Measurements from ENCODE around the gene GPBP1.
"Not testable (repeated sequence)": the region's sequence is repeated elsewhere in the genome, so short reads cannot be mapped to it uniquely, and the experiment has no call there.

The GPBP1 gene

DNA sequence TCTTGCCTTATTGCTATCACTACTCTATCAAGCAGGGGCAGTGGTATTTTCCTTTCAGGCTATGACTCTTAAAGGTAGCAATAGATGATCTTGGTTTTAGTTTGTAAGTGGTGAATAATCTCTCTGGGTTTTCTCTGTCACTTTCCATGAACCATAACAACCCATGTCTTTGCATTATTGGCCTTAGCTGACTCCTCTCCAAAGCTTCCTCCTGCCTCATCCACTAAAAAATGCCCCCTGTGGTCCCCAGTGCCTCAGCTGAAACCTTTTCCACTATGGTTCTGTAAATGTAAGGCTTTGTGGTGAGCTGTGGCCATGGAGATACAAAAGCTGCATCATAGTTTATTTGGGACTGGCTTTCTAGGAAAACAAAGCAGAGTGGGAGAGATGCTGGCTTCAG, 128.8 kb downstream of the GPBP1 start:
- no peaks in the 10 kb centered on the region for H3K4me1 ChIP-seq (ENCODE audit: control insufficient read depth, insufficient read depth, low read length)
- H3K27ac ChIP-seq (ENCODE audit: low read length): no peak overlapping the region
- H3K9me3 ChIP-seq (ENCODE audit: control insufficient read depth, insufficient read depth, low read length): no peaks in the 10 kb centered on the region

GRCh38 chr5:57303985-57304384, 130.1 kb downstream of the GPBP1 start:
- H3K4me3 ChIP-seq (ENCODE audit: low read length): no peak overlapping the region
- H3K4me1 ChIP-seq (ENCODE audit: control insufficient read depth, insufficient read depth, low read length): no peaks in the 10 kb centered on the region
- H3K27me3 ChIP-seq (ENCODE audit: control insufficient read depth, insufficient read depth, low read length): no peaks in the 10 kb centered on the region
- H3K9me3 ChIP-seq (ENCODE audit: control insufficient read depth, insufficient read depth, low read length): no peaks in the 10 kb centered on the region
- no peaks in the 10 kb centered on the region for H3K36me3 ChIP-seq (ENCODE audit: control insufficient read depth, insufficient read depth, low read length)
- no CpG with 5 or more reads among the region's 3 CpGs for WGBS (ENCODE audit: insufficient coverage, insufficient read length)
- H3K27ac ChIP-seq (ENCODE audit: low read length): no peak overlapping the region
- DNase-seq (ENCODE audit: low read depth, low spot score): no peak

More for the DNA sequence above, 128.8 kb downstream of the GPBP1 start:
- DNase-seq (ENCODE audit: low read depth, low spot score): no peak
- Histone ChIP-seq H3K4me3 (ENCODE audit: low read length) (no peak overlapping the region), H3K27me3 (ENCODE audit: control insufficient read depth, insufficient read depth, low read length) (no peaks in the 10 kb centered on the region), H3K36me3 (ENCODE audit: control insufficient read depth, insufficient read depth, low read length) (no peaks in the 10 kb centered on the region)

GRCh38 chr5:57304931-57305330, 131.1 kb downstream of the GPBP1 start:
- DNase-seq (ENCODE audit: low read depth, low spot score): no peak
- no CpG with 5 or more reads among the region's 2 CpGs for WGBS (ENCODE audit: insufficient coverage, insufficient read length)
- H3K36me3 ChIP-seq (ENCODE audit: control insufficient read depth, insufficient read depth, low read length): no peaks in the 10 kb centered on the region

DNA sequence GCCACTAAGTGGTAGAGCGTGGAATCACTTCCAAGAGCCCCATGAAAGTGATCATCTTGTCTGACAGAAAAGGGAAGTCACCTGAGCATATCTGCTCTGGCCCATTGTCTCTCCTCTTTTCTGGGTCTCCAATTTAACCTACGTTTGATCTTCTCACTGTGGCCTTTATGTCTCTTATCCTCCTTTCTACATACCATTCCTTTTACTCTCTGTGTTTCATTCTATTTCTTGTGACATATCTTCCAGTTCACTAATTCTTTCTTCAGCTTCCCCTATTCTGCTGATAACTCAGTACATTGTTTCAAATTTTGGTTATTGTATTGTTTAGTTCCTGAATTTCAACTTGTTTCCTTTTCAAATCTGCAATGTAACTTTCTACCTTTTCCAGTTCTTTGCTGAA, 132.5 kb downstream of the GPBP1 start:
- Histone ChIP-seq H3K4me3 (ENCODE audit: low read length) (no peak overlapping the region), H3K27me3 (ENCODE audit: control insufficient read depth, insufficient read depth, low read length) (no peaks in the 10 kb centered on the region), H3K36me3 (ENCODE audit: control insufficient read depth, insufficient read depth, low read length) (no peaks in the 10 kb centered on the region), H3K9me3 (ENCODE audit: control insufficient read depth, insufficient read depth, low read length) (no peaks in the 10 kb centered on the region), H3K27ac (ENCODE audit: low read length) (no peak overlapping the region), H3K4me1 (ENCODE audit: control insufficient read depth, insufficient read depth, low read length) (no peaks in the 10 kb centered on the region)
- no CpG with 5 or more reads among the region's 2 CpGs for WGBS (ENCODE audit: insufficient coverage, insufficient read length)
- DNase-seq (ENCODE audit: low read depth, low spot score): no peak

More at GRCh38 chr5:57304931-57305330, 131.1 kb downstream of the GPBP1 start:
- Histone ChIP-seq H3K9me3 (ENCODE audit: control insufficient read depth, insufficient read depth, low read length) (no peaks in the 10 kb centered on the region), H3K4me3 (ENCODE audit: low read length) (no peak overlapping the region), H3K27me3 (ENCODE audit: control insufficient read depth, insufficient read depth, low read length) (no peaks in the 10 kb centered on the region), H3K4me1 (ENCODE audit: control insufficient read depth, insufficient read depth, low read length) (no peaks in the 10 kb centered on the region), H3K27ac (ENCODE audit: low read length) (no peak overlapping the region)

- Histone ChIP-seq H3K27me3 (ENCODE audit: control insufficient read depth, insufficient read depth, low read length) (no peaks in the 10 kb centered on the region), H3K36me3 (ENCODE audit: control insufficient read depth, insufficient read depth, low read length) (no peaks in the 10 kb centered on the region), H3K9me3 (ENCODE audit: control insufficient read depth, insufficient read depth, low read length) (no peaks in the 10 kb centered on the region), H3K4me1 (ENCODE audit: control insufficient read depth, insufficient read depth, low read length) (no peaks in the 10 kb centered on the region), H3K27ac (ENCODE audit: low read length) (no peak overlapping the region), H3K4me3 (ENCODE audit: low read length) (no peak overlapping the region)
- no peak for DNase-seq (ENCODE audit: low read depth, low spot score)
- no CpG with 5 or more reads among the region's 2 CpGs for WGBS (ENCODE audit: insufficient coverage, insufficient read length)
These were observed 133.7 kb downstream of the GPBP1 start for GRCh38 chr5:57307516-57307915.

- H3K9me3 ChIP-seq (ENCODE audit: control insufficient read depth, insufficient read depth, low read length); H3K36me3 ChIP-seq (ENCODE audit: control insufficient read depth, insufficient read depth, low read length); H3K4me3 ChIP-seq (ENCODE audit: low read length); H3K27ac ChIP-seq (ENCODE audit: low read length); H3K27me3 ChIP-seq (ENCODE audit: control insufficient read depth, insufficient read depth, low read length); H3K4me1 ChIP-seq (ENCODE audit: control insufficient read depth, insufficient read depth, low read length); DNase-seq (ENCODE audit: low read depth, low spot score): not testable (repeated sequence)
These were observed 135.2 kb downstream of the GPBP1 start for GRCh38 chr5:57309022-57309421.

DNA sequence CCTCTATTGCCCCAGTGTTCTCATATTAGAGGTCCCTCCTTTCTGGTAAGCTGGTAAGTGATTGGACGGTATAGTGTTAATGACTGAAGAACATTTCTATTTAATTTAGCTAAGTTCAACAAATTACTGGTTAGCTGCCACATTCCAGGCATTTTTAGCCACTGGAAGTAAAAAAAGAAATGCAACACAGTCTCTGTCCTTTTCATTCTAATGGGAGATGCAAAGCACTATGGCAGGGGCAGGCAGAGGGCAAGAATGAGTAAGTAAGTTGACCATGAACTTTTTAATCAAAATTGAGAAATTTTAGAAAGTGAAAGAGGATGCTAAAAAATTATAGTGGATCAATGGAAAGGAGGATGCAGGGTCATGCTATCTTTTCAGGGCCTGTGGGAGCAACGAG, 137.4 kb downstream of the GPBP1 start:
- no CpG with 5 or more reads among the region's 2 CpGs for WGBS (ENCODE audit: insufficient coverage, insufficient read length)
- no peak overlapping the region for H3K4me3 ChIP-seq (ENCODE audit: low read length)
- no peaks in the 10 kb centered on the region for H3K9me3 ChIP-seq (ENCODE audit: control insufficient read depth, insufficient read depth, low read length)
- H3K27me3 ChIP-seq (ENCODE audit: control insufficient read depth, insufficient read depth, low read length): no peaks in the 10 kb centered on the region
- no peak for DNase-seq (ENCODE audit: low read depth, low spot score)
- H3K4me1 ChIP-seq (ENCODE audit: control insufficient read depth, insufficient read depth, low read length): no peaks in the 10 kb centered on the region
- H3K27ac ChIP-seq (ENCODE audit: low read length): no peak overlapping the region
- H3K36me3 ChIP-seq (ENCODE audit: control insufficient read depth, insufficient read depth, low read length): no peaks in the 10 kb centered on the region

DNA sequence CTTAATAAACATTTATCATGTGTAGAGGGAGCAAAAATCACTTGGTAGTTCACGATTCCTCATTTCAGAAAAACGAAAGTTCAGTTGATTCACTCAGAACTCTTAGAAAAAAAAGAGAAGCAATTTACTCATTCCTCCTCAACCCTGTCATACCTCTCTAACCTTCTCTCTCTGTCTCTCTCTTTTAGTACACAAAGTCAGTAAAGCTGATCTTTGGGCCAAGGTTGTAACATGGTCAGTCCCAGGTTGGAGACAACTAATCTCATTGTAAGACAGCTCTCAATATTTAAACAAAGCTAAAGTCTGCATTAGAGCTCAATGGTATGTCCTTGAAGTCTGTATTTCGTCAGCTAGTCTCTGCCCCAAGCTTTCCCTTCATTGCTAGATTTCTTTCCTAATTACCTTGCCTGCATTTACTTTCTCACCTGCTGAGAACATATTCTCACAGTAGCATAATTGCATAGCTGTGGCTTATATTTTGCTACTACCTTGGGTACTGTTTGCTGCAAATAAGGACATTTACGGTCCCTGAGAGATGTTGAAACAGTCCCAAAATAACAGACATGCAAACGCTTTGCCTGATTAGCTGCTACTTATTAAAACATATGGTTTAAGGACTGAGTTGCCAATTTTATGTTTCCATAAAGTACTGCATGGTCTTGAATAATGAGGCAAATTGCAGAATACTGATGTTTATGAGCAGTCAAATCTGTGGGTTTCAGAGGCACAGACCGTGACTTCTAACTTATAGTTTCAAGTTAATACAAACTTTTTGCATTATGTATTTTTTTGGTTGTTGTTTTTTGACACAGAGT, 138.3 kb downstream of the GPBP1 start:
- Histone ChIP-seq H3K36me3 (ENCODE audit: control insufficient read depth, insufficient read depth, low read length) (no peaks in the 10 kb centered on the region), H3K9me3 (ENCODE audit: control insufficient read depth, insufficient read depth, low read length) (no peaks in the 10 kb centered on the region), H3K27me3 (ENCODE audit: control insufficient read depth, insufficient read depth, low read length) (no peaks in the 10 kb centered on the region), H3K4me3 (ENCODE audit: low read length) (no peak overlapping the region), H3K27ac (ENCODE audit: low read length) (no peak overlapping the region), H3K4me1 (ENCODE audit: control insufficient read depth, insufficient read depth, low read length) (no peaks in the 10 kb centered on the region)
- no CpG with 5 or more reads among the region's 6 CpGs for WGBS (ENCODE audit: insufficient coverage, insufficient read length)
- no peak for DNase-seq (ENCODE audit: low read depth, low spot score)

GRCh38 chr5:57313716-57314115, 139.9 kb downstream of the GPBP1 start:
- no peak overlapping the region for H3K27ac ChIP-seq (ENCODE audit: low read length)
- no peak overlapping the region for H3K4me3 ChIP-seq (ENCODE audit: low read length)
- no peaks in the 10 kb centered on the region for H3K27me3 ChIP-seq (ENCODE audit: control insufficient read depth, insufficient read depth, low read length)
- WGBS (ENCODE audit: insufficient coverage, insufficient read length): no CpG with 5 or more reads among the region's 3 CpGs
- H3K36me3 ChIP-seq (ENCODE audit: control insufficient read depth, insufficient read depth, low read length): no peaks in the 10 kb centered on the region
- H3K4me1 ChIP-seq (ENCODE audit: control insufficient read depth, insufficient read depth, low read length): no peaks in the 10 kb centered on the region
- no peak for DNase-seq (ENCODE audit: low read depth, low spot score)
- no peaks in the 10 kb centered on the region for H3K9me3 ChIP-seq (ENCODE audit: control insufficient read depth, insufficient read depth, low read length)

Measured in iPS DF 6.9 (cell line).